Measurements from ENCODE around the gene ENTREP1.

The ENTREP1 gene

GRCh38 chr9:69346596-69347390, 21.8 kb downstream of the ENTREP1 start:
- Histone ChIP-seq H3K36me3 (ENCODE audit: insufficient read depth, low read depth, low read length) (no peaks in the 10 kb centered on the region), H3K27ac (ENCODE audit: low read length) (no peak overlapping the region), H3K27me3 (ENCODE audit: insufficient read depth, low read length) (no peaks in the 10 kb centered on the region), H3K4me1 (ENCODE audit: insufficient read depth, low read length) (peaks cover 14% of the 10 kb centered on the region), H3K9ac (ENCODE audit: low read depth, low read length) (no peak overlapping the region), H3K4me3 (ENCODE audit: low read length) (no peak overlapping the region), H3K9me3 (ENCODE audit: insufficient read depth, low read depth, low read length) (no peaks in the 10 kb centered on the region)

GRCh38 chr9:69347607-69348006, 22.6 kb downstream of the ENTREP1 start:
- H3K9me3 ChIP-seq (ENCODE audit: insufficient read depth, low read depth, low read length): no peaks in the 10 kb centered on the region
- H3K27ac ChIP-seq (ENCODE audit: low read length): no peak overlapping the region
- peaks cover 12% of the 10 kb centered on the region for H3K4me1 ChIP-seq (ENCODE audit: insufficient read depth, low read length)
- no peak overlapping the region for H3K4me3 ChIP-seq (ENCODE audit: low read length)
- H3K36me3 ChIP-seq (ENCODE audit: insufficient read depth, low read depth, low read length): no peaks in the 10 kb centered on the region
- H3K9ac ChIP-seq (ENCODE audit: low read depth, low read length): no peak overlapping the region
- no peaks in the 10 kb centered on the region for H3K27me3 ChIP-seq (ENCODE audit: insufficient read depth, low read length)

- H3K9ac ChIP-seq (ENCODE audit: low read depth, low read length): no peak overlapping the region
- no peaks in the 10 kb centered on the region for H3K9me3 ChIP-seq (ENCODE audit: insufficient read depth, low read depth, low read length)
- H3K4me1 ChIP-seq (ENCODE audit: insufficient read depth, low read length): no peaks in the 10 kb centered on the region
- no peaks in the 10 kb centered on the region for H3K27me3 ChIP-seq (ENCODE audit: insufficient read depth, low read length)
- no peak overlapping the region for H3K27ac ChIP-seq (ENCODE audit: low read length)
- no peaks in the 10 kb centered on the region for H3K36me3 ChIP-seq (ENCODE audit: insufficient read depth, low read depth, low read length)
- H3K4me3 ChIP-seq (ENCODE audit: low read length): no peak overlapping the region
These were observed 26.2 kb downstream of the ENTREP1 start for GRCh38 chr9:69351227-69351626.

- Histone ChIP-seq H3K27ac (ENCODE audit: low read length) (no peak overlapping the region), H3K36me3 (ENCODE audit: insufficient read depth, low read depth, low read length) (no peaks in the 10 kb centered on the region), H3K9me3 (ENCODE audit: insufficient read depth, low read depth, low read length) (no peaks in the 10 kb centered on the region), H3K4me1 (ENCODE audit: insufficient read depth, low read length) (no peaks in the 10 kb centered on the region), H3K27me3 (ENCODE audit: insufficient read depth, low read length) (no peaks in the 10 kb centered on the region), H3K9ac (ENCODE audit: low read depth, low read length) (no peak overlapping the region), H3K4me3 (ENCODE audit: low read length) (no peak overlapping the region)
These were observed 30.2 kb downstream of the ENTREP1 start for GRCh38 chr9:69355232-69355631.

- Histone ChIP-seq H3K4me1 (ENCODE audit: insufficient read depth, low read length) (no peaks in the 10 kb centered on the region), H3K27me3 (ENCODE audit: insufficient read depth, low read length) (no peaks in the 10 kb centered on the region), H3K27ac (ENCODE audit: low read length) (no peak overlapping the region), H3K36me3 (ENCODE audit: insufficient read depth, low read depth, low read length) (no peaks in the 10 kb centered on the region), H3K4me3 (ENCODE audit: low read length) (no peak overlapping the region), H3K9me3 (ENCODE audit: insufficient read depth, low read depth, low read length) (no peaks in the 10 kb centered on the region), H3K9ac (ENCODE audit: low read depth, low read length) (no peak overlapping the region)
These were observed 32.2 kb downstream of the ENTREP1 start for GRCh38 chr9:69357030-69357775.

- Histone ChIP-seq H3K4me1 (ENCODE audit: insufficient read depth, low read length) (no peaks in the 10 kb centered on the region), H3K36me3 (ENCODE audit: insufficient read depth, low read depth, low read length) (no peaks in the 10 kb centered on the region), H3K4me3 (ENCODE audit: low read length) (no peak overlapping the region), H3K27me3 (ENCODE audit: insufficient read depth, low read length) (no peaks in the 10 kb centered on the region), H3K9me3 (ENCODE audit: insufficient read depth, low read depth, low read length) (no peaks in the 10 kb centered on the region), H3K27ac (ENCODE audit: low read length) (no peak overlapping the region), H3K9ac (ENCODE audit: low read depth, low read length) (no peak overlapping the region)
These were observed 32.8 kb downstream of the ENTREP1 start for GRCh38 chr9:69357821-69358220.

- no peaks in the 10 kb centered on the region for H3K9me3 ChIP-seq (ENCODE audit: insufficient read depth, low read depth, low read length)
These were observed 38.2 kb downstream of the ENTREP1 start for GRCh38 chr9:69363191-69363590.

GRCh38 chr9:69364510-69365150, 39.6 kb downstream of the ENTREP1 start:
- Histone ChIP-seq H3K36me3 (ENCODE audit: insufficient read depth, low read depth, low read length) (no peaks in the 10 kb centered on the region), H3K27me3 (ENCODE audit: insufficient read depth, low read length) (no peaks in the 10 kb centered on the region), H3K9ac (ENCODE audit: low read depth, low read length) (no peak overlapping the region), H3K4me3 (ENCODE audit: low read length) (no peak overlapping the region), H3K27ac (ENCODE audit: low read length) (no peak overlapping the region), H3K4me1 (ENCODE audit: insufficient read depth, low read length) (no peaks in the 10 kb centered on the region), H3K9me3 (ENCODE audit: insufficient read depth, low read depth, low read length) (no peaks in the 10 kb centered on the region)

More at GRCh38 chr9:69363191-69363590, 38.2 kb downstream of the ENTREP1 start:
- H3K27me3 ChIP-seq (ENCODE audit: insufficient read depth, low read length): no peaks in the 10 kb centered on the region
- H3K27ac ChIP-seq (ENCODE audit: low read length): no peak overlapping the region
- no peaks in the 10 kb centered on the region for H3K36me3 ChIP-seq (ENCODE audit: insufficient read depth, low read depth, low read length)
- no peaks in the 10 kb centered on the region for H3K4me1 ChIP-seq (ENCODE audit: insufficient read depth, low read length)
- no peak overlapping the region for H3K4me3 ChIP-seq (ENCODE audit: low read length)
- H3K9ac ChIP-seq (ENCODE audit: low read depth, low read length): no peak overlapping the region

GRCh38 chr9:69370430-69370829, 45.4 kb downstream of the ENTREP1 start:
- no peaks in the 10 kb centered on the region for H3K27me3 ChIP-seq (ENCODE audit: insufficient read depth, low read length)
- no peaks in the 10 kb centered on the region for H3K9me3 ChIP-seq (ENCODE audit: insufficient read depth, low read depth, low read length)
- H3K36me3 ChIP-seq (ENCODE audit: insufficient read depth, low read depth, low read length): no peaks in the 10 kb centered on the region

GRCh38 chr9:69371001-69371400, 46.0 kb downstream of the ENTREP1 start:
- Histone ChIP-seq H3K9me3 (ENCODE audit: insufficient read depth, low read depth, low read length) (no peaks in the 10 kb centered on the region), H3K4me1 (ENCODE audit: insufficient read depth, low read length) (0 out of 2 replicates have a peak, but pooled peaks cover 4% of the 10 kb centered on the region), H3K36me3 (ENCODE audit: insufficient read depth, low read depth, low read length) (no peaks in the 10 kb centered on the region), H3K9ac (ENCODE audit: low read depth, low read length) (no peak overlapping the region), H3K4me3 (ENCODE audit: low read length) (no peak overlapping the region), H3K27me3 (ENCODE audit: insufficient read depth, low read length) (no peaks in the 10 kb centered on the region), H3K27ac (ENCODE audit: low read length) (no peak overlapping the region)

More at GRCh38 chr9:69370430-69370829, 45.4 kb downstream of the ENTREP1 start:
- Histone ChIP-seq H3K9ac (ENCODE audit: low read depth, low read length) (no peak overlapping the region), H3K4me1 (ENCODE audit: insufficient read depth, low read length) (0 out of 2 replicates have a peak, but pooled peaks cover 3% of the 10 kb centered on the region), H3K4me3 (ENCODE audit: low read length) (no peak overlapping the region), H3K27ac (ENCODE audit: low read length) (no peak overlapping the region)

GRCh38 chr9:69376651-69377050, 51.6 kb downstream of the ENTREP1 start:
- no peak overlapping the region for H3K9ac ChIP-seq (ENCODE audit: low read depth, low read length)

More at GRCh38 chr9:69376651-69377050, 51.6 kb downstream of the ENTREP1 start:
- H3K36me3 ChIP-seq (ENCODE audit: insufficient read depth, low read depth, low read length): no peaks in the 10 kb centered on the region; the same call in 1 of the 2 replicates
- H3K4me3 ChIP-seq (ENCODE audit: low read length): no peak overlapping the region
- H3K27me3 ChIP-seq (ENCODE audit: insufficient read depth, low read length): no peaks in the 10 kb centered on the region
- H3K27ac ChIP-seq (ENCODE audit: low read length): no peak overlapping the region
- 0 out of 2 replicates have a peak, but pooled peaks cover 4% of the 10 kb centered on the region for H3K4me1 ChIP-seq (ENCODE audit: insufficient read depth, low read length)
- H3K9me3 ChIP-seq (ENCODE audit: insufficient read depth, low read depth, low read length): no peaks in the 10 kb centered on the region

All from iPS-20b (cell line).